ENCODE measurements around the gene EFR3B.
"Not testable (repeated sequence)": the region's sequence is repeated elsewhere in the genome, so short reads cannot be mapped to it uniquely, and the experiment has no call there.

The EFR3B gene

GRCh38 chr2:25129901-25130520 lies 88.1 kb downstream of the EFR3B start:
- DNase-seq (ENCODE audit: extremely low spot score), result no peak
- TF ChIP-seq, protein P1, sequence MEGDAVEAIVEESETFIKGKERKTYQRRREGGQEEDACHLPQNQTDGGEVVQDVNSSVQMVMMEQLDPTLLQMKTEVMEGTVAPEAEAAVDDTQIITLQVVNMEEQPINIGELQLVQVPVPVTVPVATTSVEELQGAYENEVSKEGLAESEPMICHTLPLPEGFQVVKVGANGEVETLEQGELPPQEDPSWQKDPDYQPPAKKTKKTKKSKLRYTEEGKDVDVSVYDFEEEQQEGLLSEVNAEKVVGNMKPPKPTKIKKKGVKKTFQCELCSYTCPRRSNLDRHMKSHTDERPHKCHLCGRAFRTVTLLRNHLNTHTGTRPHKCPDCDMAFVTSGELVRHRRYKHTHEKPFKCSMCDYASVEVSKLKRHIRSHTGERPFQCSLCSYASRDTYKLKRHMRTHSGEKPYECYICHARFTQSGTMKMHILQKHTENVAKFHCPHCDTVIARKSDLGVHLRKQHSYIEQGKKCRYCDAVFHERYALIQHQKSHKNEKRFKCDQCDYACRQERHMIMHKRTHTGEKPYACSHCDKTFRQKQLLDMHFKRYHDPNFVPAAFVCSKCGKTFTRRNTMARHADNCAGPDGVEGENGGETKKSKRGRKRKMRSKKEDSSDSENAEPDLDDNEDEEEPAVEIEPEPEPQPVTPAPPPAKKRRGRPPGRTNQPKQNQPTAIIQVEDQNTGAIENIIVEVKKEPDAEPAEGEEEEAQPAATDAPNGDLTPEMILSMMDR (IDR thresholded peaks at IDR 0.05; ENCODE audit: control extremely low read depth, extremely low read depth, low read depth, missing control alignments), result no peak
- CTCF ChIA-PET, result interaction anchor here (0.7 to 7.0 kb wide), 18 partner anchors 8 to 720 kb away, joined by 3 to 129 read pairs (median 4); no protein-coding TSS in a partner anchor
- POLR2A ChIA-PET, result no interaction called here

DNA sequence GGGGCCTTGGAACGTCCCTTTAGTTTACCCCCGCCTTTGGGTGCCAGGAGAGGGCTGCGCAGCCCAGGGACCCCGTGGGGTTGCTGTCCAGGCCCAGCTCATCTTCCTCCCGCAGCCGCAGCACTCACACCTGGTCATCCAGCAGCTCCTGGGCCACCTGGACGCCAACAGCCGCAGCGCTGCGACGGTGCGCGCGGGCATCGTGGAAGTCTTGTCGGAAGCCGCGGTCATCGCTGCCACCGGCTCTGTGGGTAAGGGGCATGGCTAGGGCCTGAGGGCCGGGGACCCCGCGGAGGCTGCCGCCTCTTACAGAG lies 89.3 kb downstream of the EFR3B start:
- ChIA-PET CTCF (interaction anchor here (1.1 to 7.0 kb wide), 2 partner anchors 121 to 155 kb away, joined by 3 to 129 read pairs; no protein-coding TSS in a partner anchor), POLR2A (no interaction called here)
- DNase-seq (ENCODE audit: extremely low spot score), result no peak
- TF ChIP-seq, protein P1 (IDR thresholded peaks at IDR 0.05; ENCODE audit: control extremely low read depth, extremely low read depth, low read depth, missing control alignments), result no peak

DNA sequence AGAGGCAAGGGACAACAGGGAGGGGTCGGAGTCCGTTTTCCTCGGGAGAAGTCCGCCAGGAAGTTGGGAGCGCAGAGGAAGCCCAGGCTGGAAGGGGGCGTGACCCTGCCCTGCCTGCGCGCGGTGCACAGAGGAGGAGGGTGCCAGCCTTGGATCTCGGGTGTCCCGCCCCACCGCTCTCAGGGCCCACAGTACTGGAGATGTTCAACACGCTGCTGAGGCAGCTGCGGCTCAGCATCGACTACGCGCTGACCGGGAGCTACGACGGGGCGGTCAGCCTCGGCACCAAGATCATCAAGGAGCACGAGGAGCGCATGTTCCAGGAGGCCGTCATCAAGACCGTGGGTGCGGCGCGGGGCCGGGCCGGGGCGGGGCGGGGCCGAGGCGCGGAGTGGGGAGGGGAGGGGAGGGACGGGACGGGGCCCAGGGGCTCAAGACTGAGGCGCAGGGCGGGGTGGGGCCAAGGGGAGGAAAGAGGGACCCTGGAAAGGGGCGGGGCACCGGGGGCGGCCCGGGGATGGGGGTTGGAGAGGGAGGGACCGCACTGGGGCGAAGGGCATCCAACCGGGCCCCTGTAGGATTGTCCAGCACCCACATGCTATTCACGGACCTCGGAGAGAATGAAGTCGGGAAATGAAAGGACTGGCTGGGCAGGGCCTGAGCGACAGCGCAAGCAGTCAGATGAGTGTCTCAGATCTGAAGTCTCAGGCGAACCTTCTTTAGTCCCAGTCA lies 89.9 kb downstream of the EFR3B start:
- DNase-seq (ENCODE audit: extremely low spot score), result no peak
- ChIA-PET POLR2A (no interaction called here), CTCF (interaction anchor here (7.0 kb wide), 1 partner anchor 155 kb away, joined by 129 read pairs; no protein-coding TSS in a partner anchor)
- TF ChIP-seq, protein P1 (IDR thresholded peaks at IDR 0.05; ENCODE audit: control extremely low read depth, extremely low read depth, low read depth, missing control alignments), result no peak

DNA sequence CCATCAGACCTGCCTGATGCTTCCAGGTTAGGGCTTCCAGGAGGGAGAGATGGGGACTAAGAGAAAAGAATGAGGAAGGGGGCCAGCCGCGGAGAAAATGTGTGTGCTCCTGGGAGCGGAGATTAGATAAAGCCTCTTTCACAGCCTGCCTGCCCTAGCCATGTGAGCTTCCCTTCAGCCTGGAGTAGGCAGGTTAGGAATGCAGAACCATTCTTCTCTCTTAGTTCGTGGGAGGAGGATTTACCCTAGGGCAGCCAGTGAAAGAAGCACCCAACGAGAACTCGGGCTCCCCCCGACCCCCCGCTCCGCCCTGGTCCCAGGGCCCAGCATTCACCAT lies 90.4 kb downstream of the EFR3B start:
- ChIA-PET CTCF (interaction anchor here (2.2 to 7.0 kb wide), 2 partner anchors 156 to 722 kb away, joined by 6 to 129 read pairs; no protein-coding TSS in a partner anchor), POLR2A (no interaction called here)
- no peak for DNase-seq (ENCODE audit: extremely low spot score)
- TF ChIP-seq, protein P1 (IDR thresholded peaks at IDR 0.05; ENCODE audit: control extremely low read depth, extremely low read depth, low read depth, missing control alignments), result no peak

DNA sequence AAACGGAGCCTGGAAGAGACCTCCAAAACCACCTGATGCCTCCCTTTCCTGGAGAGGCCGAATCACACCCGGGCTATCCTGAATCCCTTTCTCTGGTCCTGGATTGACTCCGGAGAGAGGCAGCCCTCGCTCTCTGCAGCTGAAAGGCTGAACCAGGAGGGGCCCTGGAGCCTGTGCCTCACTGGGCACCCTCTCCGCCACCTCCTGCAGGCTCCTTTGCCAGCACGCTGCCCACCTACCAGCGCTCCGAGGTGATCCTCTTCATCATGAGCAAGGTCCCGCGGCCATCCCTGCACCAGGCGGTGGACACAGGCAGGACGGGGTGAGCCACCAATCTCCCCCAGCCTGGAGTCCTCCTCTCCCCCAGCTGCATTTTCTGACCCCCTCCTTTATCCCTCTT lies 90.8 kb downstream of the EFR3B start:
- no peak for DNase-seq (ENCODE audit: extremely low spot score)
- TF ChIP-seq, protein P1 (IDR thresholded peaks at IDR 0.05; ENCODE audit: control extremely low read depth, extremely low read depth, low read depth, missing control alignments), result no peak
- CTCF ChIA-PET, result interaction anchor here (2.2 to 7.0 kb wide), 2 partner anchors 156 to 723 kb away, joined by 6 to 129 read pairs; no protein-coding TSS in a partner anchor
- POLR2A ChIA-PET, result no interaction called here

- CTCF ChIA-PET, result interaction anchor here (1.3 to 1.5 kb wide), 2 partner anchors 56 to 165 kb away, joined by 4 to 8 read pairs; no protein-coding TSS in a partner anchor
- POLR2A ChIA-PET; DNase-seq (ENCODE audit: extremely low spot score): not testable (repeated sequence)
Observed at GRCh38 chr2:25140535-25140934, 98.7 kb downstream of the EFR3B start.

DNA sequence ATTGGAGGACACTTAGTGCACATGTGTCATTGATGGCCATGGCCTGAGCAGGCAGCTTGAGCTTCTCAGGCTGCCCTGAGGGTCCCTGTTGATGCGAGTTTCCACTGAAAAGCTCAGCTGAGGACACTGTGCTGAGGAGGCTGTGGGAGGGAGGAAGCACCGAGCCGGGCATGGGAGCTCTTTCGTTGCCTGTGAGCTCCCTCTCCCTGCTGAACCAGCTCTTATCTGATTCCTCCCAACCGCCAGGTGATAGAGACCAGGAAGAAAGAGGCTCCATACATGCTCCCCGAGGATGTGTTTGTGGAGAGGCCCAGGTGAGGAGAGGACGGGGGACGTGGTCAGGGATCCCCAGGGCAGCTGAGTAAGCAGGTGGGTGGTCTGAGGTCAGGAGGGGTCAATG lies 99.2 kb downstream of the EFR3B start:
- TF ChIP-seq, protein P1 (IDR thresholded peaks at IDR 0.05; ENCODE audit: control extremely low read depth, extremely low read depth, low read depth, missing control alignments), result no peak
- no peak for DNase-seq (ENCODE audit: extremely low spot score)
- CTCF ChIA-PET, result interaction anchor here (0.8 to 1.5 kb wide), 3 partner anchors 11 to 166 kb away, joined by 3 to 8 read pairs (median 4); no protein-coding TSS in a partner anchor
- POLR2A ChIA-PET, result no interaction called here

Measured in GM10248 (cell line).